Nephron (organoid): Measurements from ENCODE around the gene NLRP12.
A peak's percentile ranks its signal among the peaks of the same experiment; 100 is the strongest.
"Not testable (repeated sequence)": the region's sequence is repeated elsewhere in the genome, so short reads cannot be mapped to it uniquely, and the experiment has no call there.

Experiments used
- H3K27ac Mint-ChIP-seq, 3 experiments: 2 replicates each; pipeline ENCODE4 v1.8.0; 2020; ENCODE audit warnings: mixed read lengths in 3 of 3, mild to moderate bottlenecking in 2 of 3, moderate library complexity in 1 of 3
- H3K27me3 Mint-ChIP-seq: 2 replicates; pipeline ENCODE4 v1.8.0; 2021; ENCODE audit warnings: low read depth, mild to moderate bottlenecking, moderate library complexity, mixed read lengths
- H3K36me3 Mint-ChIP-seq: 2 replicates; pipeline ENCODE4 v1.8.0; 2020; ENCODE audit warnings: low read depth, mixed read lengths
- H3K4me1 Mint-ChIP-seq: 2 replicates; pipeline ENCODE4 v1.8.0; 2020; ENCODE audit warnings: mixed read lengths
- H3K4me3 Mint-ChIP-seq, 3 experiments: 2 replicates each; pipeline ENCODE4 v1.8.0; 2020; ENCODE audit warnings: mild to moderate bottlenecking in 3 of 3, mixed read lengths in 3 of 3, moderate library complexity in 2 of 3
- H3K9me3 Mint-ChIP-seq: 2 replicates; pipeline ENCODE4 v1.8.0; 2020; ENCODE audit warnings: mixed read lengths
- TF ChIP-seq, protein P1 (sequence below), 3 experiments: fragments of 200-600 bp; sonication (generic); IDR thresholded peaks; one replicate each; pipeline ENCODE4 v1.5.0; 2021; ENCODE audit warnings: antibody characterized with exemption in 3 of 3; ENCODE audit not compliant: unreplicated experiment in 3 of 3

NLRP12 gene

DNA sequence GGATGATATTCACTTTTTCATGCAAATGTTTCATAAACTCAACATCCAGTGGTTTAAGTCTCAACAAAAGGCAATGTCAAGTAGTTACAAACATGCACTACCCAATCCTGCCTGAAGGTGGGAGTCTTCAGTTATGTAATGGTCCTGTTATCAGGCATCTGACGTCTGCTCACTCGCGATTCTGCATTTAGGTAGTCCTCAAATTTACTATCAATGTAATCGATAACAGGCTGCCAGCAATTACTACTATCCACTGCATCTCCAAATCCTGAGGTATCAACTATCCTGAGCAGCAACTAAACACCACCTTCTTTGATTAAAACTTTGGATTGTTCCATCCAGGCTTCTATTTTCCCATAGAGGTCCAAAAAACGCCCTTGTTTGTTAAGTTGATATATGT lies 51.2 kb downstream of the NLRP12 start:
- Mint-ChIP-seq H3K36me3 (no peaks in the 10 kb centered on the region), H3K4me3 (no peak overlapping the region), H3K27me3 (peaks cover 5% of the 10 kb centered on the region), H3K27ac (no peak overlapping the region), H3K9me3 (no peaks in the 10 kb centered on the region), H3K4me1 (no peaks in the 10 kb centered on the region)
- TF ChIP-seq, protein P1, sequence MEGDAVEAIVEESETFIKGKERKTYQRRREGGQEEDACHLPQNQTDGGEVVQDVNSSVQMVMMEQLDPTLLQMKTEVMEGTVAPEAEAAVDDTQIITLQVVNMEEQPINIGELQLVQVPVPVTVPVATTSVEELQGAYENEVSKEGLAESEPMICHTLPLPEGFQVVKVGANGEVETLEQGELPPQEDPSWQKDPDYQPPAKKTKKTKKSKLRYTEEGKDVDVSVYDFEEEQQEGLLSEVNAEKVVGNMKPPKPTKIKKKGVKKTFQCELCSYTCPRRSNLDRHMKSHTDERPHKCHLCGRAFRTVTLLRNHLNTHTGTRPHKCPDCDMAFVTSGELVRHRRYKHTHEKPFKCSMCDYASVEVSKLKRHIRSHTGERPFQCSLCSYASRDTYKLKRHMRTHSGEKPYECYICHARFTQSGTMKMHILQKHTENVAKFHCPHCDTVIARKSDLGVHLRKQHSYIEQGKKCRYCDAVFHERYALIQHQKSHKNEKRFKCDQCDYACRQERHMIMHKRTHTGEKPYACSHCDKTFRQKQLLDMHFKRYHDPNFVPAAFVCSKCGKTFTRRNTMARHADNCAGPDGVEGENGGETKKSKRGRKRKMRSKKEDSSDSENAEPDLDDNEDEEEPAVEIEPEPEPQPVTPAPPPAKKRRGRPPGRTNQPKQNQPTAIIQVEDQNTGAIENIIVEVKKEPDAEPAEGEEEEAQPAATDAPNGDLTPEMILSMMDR (IDR thresholded peaks at IDR 0.05; ENCODE audit: unreplicated experiment in 3 of 3), result peak; percentile 66 to 68 (median 67)

DNA sequence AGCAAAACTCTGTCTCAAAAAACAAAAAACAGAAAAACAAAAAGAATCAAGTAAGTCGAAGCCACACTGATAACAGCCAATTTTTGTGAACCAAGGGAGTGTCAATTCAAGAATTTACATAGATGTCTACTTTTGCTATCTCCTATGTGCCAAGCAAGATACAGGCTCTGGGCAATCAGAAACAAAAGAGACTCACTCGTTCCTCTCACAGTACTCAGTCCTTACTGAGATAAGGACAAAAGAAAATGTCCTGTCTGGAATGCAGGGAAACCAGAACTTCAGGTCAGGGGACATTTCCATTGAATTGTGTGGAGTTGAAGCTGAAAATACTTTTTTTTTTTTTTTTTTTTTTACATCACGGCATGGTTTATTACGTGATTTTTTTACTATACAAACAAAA lies 53.0 kb downstream of the NLRP12 start:
- H3K27ac Mint-ChIP-seq, result no peak overlapping the region
- H3K27me3 Mint-ChIP-seq, result peaks cover 5% of the 10 kb centered on the region
- no peaks in the 10 kb centered on the region for H3K9me3 Mint-ChIP-seq
- no peaks in the 10 kb centered on the region for H3K36me3 Mint-ChIP-seq
- TF ChIP-seq, protein P1 (IDR thresholded peaks at IDR 0.05; ENCODE audit: unreplicated experiment in 3 of 3), result no peak
- H3K4me1 Mint-ChIP-seq, result no peaks in the 10 kb centered on the region
- H3K4me3 Mint-ChIP-seq, result no peak overlapping the region

- H3K36me3 Mint-ChIP-seq, H3K4me3 Mint-ChIP-seq, H3K4me1 Mint-ChIP-seq, H3K27me3 Mint-ChIP-seq, H3K9me3 Mint-ChIP-seq, H3K27ac Mint-ChIP-seq: not testable (repeated sequence)
These were observed 54.3 kb downstream of the NLRP12 start for GRCh38 chr19:53769696-53770309.

- H3K27ac Mint-ChIP-seq, result no peak overlapping the region
- H3K4me1 Mint-ChIP-seq, result no peaks in the 10 kb centered on the region
- no peaks in the 10 kb centered on the region for H3K9me3 Mint-ChIP-seq
- TF ChIP-seq, protein P1 (IDR thresholded peaks at IDR 0.05; ENCODE audit: unreplicated experiment in 3 of 3), result no peak
- no peaks in the 10 kb centered on the region for H3K27me3 Mint-ChIP-seq
- no peaks in the 10 kb centered on the region for H3K36me3 Mint-ChIP-seq
- no peak overlapping the region for H3K4me3 Mint-ChIP-seq
These were observed 55.7 kb downstream of the NLRP12 start for GRCh38 chr19:53768401-53768800.

GRCh38 chr19:53758991-53759390 lies 65.1 kb downstream of the NLRP12 start:
- not testable (repeated sequence) for H3K9me3 Mint-ChIP-seq, H3K4me3 Mint-ChIP-seq, H3K4me1 Mint-ChIP-seq, H3K27me3 Mint-ChIP-seq, H3K27ac Mint-ChIP-seq, H3K36me3 Mint-ChIP-seq
